Right lung (tissue), 5 donors: ENCODE data around the gene TCEANC2. TPM values are rescaled to one million over a fixed set of nuclear protein-coding genes. Genes with fewer than 3 reads are reported as not detected.

ENCODE experiments used
- DNase-seq, 2 donors: peaks; one replicate each; pipeline ENCODE4 v3.0.0-alpha.2; 2013
- polyA plus RNA-seq, 5 donors: library from polyadenylated mRNA; unstranded; fragments of 120-200 nt; gene quantifications; one replicate each; pipeline versions ENCODE4 v1.2.1 to v1.2.3, GENCODE V29; 2013; ENCODE audit warnings: inconsistent platforms in 1 of 5, low replicate concordance in 1 of 5; ENCODE audit not compliant: insufficient read length in 5 of 5, insufficient read depth in 1 of 5

Gene TCEANC2
- polyA plus RNA-seq, 5 donors, result 8.5 to 13.0 (median 11.9) TPM

DNA sequence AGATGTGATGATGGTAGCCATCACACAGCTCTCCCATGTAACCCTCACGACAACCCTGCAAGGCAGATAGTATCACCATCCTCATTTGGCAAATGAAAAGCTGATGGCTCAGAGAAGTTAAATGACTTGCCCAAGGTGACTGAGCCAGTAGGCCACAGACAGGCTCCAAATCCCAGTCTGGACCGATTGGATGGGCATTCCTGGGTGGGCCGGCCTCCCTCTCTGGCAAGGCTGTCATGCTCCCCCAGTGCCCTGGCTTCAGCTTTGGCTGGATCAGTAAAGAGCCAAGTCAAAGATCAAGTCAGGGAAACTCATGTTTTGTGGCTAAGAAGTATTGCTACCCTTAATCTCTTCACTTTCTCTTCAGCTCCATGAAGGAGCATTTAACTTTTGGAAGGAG lies 58.2 kb downstream of the TCEANC2 start:
- no peak for DNase-seq

DNA sequence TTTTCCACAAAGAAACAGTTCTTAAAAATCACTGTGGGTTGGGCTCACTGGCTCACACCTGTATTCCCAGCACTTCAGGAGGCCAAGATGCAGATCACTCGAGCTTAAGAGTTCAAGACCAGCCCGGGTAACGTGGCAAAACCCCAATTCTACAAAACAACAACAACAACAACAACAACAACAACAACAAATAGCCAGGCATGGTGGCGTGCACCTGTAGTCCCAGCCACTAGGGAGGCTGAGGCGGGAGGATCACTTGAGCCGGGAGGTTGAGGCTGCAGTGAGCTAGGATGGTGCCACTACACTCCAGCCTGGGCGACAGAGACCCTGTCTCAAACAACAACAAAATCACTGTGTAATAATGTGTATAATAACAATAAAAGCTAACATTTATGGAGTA lies 58.6 kb downstream of the TCEANC2 start:
- no peak for DNase-seq

DNA sequence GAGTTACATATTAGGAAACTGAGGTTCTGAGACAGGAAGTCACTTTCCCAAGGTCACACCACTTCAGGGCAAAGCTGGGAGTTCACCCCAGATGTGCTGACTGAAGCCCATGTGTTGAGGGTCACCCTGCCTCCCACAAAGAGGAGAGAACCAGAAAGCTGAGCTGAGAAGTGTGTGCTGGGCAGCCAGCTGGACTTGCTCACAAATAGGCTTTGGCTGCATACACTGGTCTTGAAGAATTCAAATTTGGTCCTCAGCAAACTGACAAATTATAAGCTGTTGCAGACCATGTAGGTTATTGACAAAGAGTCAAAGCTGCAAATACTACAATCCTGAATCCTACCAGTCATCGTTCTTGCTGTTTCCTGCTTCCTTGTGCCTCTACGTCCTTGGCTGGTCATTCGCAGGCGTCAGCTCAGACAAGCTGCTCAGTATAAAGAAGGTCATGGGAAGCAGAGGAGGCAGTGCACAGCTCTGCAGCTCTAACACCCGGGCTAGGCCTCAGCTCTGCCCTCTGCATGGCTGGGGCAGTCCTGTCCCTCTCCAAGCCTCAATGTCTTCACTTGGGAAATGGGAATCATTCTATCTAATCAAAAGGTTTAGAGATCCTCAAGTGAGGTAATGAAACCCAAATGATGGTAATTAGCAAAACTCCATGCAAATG lies 59.4 kb downstream of the TCEANC2 start:
- peak; percentile 43 to 52 for DNase-seq

DNA sequence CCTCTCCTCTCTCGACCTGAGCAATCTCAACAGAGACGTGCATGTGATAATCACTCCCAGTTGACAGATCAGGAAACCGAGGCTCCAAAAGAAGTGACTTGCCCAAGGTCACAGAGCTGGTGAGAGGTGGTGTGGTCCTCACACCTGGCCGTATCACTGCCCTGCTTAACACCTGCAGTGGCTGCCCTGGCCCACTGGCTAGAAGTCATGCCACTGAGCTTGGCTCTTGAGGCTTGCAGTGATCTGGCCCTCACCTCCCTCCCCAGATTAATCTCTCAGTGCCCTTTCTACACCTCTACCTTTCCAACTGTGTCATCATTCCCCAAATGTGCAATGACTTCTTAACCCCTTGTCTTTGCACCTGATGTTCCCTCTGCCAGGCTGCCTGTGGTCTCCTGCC lies 60.6 kb downstream of the TCEANC2 start:
- DNase-seq, result no peak

DNA sequence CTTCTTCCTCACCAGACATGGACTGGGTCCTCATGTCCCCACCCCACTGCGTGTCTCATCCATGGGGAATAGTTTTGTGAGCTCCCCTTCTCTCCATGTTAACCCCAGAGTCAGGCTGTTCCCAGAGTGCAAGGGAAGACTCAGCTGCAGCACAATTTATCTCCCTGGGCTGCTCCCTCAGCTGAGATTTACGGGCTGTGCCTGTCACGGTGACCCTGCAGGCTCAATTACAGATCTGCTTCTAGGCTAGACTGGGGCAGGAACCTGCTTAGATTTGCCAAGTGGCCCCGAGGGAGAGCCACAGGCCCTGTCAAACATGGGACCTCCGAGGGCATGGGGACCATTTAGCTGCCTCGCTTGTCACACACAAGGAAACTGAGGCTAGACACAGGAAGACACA lies 61.5 kb downstream of the TCEANC2 start:
- DNase-seq, result no peak

DNA sequence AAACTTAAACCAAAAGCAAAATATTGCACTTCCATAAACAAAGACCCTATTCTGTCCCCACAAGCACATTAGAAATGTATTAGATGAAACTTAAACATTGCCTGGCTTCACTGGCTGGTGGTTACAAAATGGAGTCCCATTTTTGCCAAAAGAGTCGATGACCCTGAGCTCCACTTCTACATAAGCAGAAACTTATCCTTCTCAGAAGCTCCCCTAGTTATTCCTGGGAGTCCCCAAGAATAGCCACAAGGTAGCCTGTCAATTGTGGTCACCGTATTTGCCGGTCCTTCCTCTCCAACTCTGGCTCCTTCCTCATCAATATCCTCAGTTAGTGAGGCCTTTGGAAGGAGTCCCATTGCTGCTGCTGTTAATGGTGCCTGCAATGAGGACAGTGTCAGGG lies 62.1 kb downstream of the TCEANC2 start:
- no peak for DNase-seq

DNA sequence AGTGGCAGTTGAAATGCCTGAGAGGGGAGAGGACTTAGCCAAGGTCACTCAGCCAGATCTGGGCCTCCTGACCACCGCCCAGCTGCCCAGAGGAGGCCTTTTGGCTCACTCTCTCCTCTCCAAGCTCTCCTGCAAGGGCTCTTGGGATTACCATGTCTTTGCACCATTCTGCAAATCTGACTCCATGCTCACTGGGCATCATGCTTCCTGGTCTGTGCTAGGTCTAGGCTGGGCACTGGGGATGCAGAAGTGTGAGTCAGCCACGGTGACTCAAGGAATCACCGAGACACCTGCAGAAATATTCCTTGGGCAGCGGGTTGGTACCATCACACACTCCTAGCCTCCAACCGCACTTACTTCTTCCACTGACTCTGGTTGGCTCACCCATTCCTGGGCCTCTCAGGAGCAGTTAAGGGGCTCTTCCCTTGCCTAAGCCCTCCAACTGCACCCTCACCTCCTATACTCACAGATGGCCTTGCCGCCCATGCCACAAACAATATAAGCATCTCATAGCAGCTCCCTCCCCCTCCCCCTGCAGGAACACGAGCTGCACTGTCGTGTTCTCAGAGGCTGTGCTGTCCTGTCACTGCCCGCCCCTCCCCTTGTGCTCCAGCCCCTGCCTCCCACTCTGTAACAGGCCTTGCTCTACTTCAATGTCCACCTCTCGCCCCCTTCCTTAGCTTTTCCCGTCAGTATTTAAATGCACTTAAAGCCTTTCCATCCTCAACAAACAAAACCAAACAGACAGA lies 64.6 kb downstream of the TCEANC2 start:
- no peak for DNase-seq

DNA sequence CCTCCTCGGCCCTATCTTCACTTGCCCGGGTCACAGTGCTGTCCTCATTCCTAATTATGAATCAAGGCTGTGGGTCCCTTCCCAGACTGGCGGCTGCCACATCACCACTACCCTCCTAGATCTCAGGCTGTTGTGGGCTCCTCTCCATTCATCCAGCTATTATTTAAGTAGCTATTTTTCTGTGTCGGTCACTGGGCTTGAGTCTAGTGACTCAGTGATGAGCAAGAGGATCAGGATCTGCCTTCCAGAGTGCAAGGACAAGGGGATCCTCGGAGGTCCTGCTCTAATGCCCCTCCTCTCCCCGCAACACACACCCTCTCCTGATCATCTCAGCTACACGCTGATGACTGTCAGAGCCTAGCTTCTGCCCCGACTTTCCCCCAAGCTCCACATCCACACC lies 65.3 kb downstream of the TCEANC2 start:
- no peak for DNase-seq

DNA sequence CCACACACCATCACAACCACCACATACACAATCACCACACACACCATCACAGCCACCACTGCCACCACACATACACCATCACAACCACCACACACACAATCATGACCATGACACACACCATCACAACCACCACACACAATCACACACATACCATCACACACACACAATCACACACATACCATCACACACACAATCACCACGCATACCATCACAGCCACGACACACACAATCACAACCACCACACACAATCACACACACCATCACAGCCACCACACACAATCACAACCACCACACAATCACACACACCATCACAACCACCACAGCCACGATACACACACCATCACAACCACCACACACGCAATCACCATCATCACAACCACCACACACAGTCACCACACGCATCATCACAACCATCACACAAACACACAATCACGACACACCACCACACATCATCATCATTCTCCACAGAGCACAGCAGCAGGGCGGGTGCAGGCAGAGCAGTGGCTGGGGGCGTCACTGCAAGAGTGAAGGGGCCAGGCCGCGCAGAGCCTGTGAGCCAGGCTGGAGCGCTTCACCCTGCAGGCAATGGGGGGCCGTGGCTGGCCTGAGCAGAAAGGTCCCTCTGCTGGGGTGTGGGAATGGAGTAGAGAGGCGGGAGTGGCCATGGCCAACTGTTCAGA lies 66.8 kb downstream of the TCEANC2 start:
- no peak for DNase-seq

DNA sequence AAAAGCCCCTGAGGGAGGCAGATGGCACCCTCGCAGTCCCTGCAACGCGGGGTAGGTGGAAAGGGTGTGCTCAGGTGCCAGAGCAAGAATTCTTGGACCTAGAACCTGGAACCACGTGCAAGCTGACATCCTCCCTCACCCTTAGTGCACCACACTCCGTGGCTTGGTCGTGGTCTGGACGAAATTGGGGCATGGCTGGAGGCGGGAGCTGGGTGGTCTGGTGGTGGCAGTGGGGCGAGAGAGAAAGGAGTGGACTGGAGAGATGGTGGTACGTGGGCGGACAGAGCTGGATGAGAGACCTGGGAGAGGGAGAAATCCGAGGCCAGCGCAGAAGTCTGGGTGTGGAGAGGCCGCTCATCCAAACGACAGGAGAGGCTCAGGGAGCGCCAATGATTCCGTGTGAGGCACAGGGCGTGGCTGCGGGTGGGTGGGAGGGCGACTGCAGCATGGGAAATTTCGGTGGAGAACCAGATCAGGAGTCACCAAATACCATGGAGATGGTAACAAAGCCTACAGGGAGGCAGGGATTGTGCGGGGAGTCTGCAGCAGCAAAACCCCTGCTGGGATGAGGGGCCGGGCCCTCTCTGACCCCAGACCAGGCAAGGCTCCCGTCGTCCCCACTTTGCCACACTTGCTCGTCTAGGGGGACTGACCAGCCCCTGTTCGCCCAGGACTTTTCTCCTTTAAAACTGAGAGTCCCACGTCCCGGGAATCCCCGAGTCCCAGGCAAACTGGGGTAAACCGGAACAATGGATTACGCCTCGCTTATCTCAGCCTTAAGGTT lies 67.5 kb downstream of the TCEANC2 start:
- no peak for DNase-seq

DNA sequence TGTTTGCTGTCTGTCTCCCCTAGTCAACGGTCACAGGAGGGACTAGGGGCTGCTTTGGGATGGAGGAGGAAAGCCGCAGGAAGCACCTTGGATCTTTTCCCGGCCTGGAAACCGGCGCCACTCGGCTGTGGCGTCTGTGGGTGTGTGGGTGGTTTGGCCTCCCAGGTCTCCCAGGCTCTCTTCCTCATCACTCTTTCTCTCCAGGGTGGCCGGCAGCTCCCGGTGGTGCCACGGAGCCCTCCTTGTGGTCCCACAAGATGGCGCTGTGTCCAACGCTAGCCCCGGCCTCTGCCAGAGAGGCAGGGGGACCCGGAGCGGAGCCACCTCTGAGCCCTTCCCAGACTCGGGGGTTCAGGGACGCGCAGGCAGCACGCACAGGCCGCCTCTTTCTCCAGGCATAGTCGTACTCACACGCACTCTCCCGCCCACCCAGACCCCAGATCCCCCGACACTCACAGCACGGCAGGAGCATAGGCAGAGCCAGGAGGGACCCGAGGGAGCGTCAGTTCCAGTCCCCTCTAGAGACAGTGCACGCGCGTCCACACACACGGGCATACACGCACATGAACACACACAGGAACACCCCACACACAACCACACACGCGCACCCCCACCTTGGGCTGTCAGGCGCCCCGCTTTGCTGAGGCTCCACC lies 68.2 kb downstream of the TCEANC2 start:
- peak; percentile 71 to 80 for DNase-seq

DNA sequence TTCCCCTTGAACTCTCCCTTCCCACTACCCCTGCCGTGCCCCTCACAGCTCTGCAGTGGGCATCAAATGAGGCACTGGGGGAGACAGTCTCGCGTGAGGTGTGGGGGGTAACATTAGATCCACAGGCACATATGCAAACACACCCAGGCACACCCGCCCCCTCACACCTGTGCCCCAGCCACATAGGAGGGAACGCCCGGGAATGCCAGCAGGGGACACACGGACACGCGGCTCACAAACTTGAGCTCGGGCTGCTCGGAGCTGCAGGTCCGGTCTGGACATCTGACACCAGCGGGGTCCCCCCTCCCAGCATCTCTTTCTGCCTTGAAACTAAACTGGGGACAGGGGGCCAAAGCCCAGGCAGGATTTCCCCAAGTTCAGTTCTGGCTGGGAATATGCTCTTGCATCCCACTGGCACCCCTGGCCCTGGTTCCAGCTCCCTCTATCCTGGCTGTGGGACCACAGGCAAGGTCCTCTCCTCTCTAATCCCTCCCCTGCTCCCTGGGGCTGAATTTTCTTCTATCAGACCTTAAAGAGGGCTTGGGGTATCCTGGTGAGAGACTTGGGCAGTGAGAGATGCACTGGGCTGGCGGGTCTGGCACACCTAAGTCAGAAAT lies 68.8 kb downstream of the TCEANC2 start:
- DNase-seq, result no peak

DNA sequence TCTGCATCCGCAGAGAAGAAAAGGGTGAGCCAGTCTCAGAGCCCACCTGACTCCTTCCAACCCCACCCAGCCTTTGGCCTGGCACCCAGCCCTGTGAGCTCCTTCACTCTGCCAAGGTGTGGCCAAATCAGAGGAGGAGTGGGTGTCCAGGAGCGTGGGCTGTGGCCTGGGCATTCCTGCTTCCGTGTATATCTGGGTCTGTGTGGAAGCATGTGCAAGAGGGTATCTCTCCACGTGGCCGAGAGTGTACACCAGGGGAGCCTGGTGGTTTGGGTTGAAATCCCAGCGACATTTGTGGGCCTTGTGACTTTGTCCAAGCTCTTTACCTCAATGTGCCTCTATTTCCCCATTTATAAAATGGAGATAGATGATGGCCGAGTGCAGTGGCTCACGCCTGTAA lies 69.6 kb downstream of the TCEANC2 start:
- no peak for DNase-seq

DNA sequence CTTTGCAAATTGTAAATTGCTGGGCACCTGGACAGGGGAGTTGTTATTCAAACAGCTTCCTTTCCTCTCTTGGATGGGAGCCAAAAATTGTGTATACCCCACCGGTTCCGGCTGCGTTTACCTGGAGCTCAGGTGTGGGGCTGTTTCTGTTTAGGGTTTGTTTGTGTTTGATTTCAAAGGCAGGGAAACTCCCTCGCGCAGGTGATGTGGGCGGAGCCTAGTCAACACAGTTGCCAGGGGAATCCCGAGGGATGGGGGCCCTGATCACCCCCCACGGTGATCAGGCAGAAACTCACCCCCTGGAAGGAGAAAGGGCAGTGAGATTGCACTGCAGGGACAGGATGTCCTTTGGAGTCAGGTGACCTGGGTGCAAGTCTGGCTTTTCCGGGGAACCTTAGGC lies 71.1 kb downstream of the TCEANC2 start:
- no peak for DNase-seq

DNA sequence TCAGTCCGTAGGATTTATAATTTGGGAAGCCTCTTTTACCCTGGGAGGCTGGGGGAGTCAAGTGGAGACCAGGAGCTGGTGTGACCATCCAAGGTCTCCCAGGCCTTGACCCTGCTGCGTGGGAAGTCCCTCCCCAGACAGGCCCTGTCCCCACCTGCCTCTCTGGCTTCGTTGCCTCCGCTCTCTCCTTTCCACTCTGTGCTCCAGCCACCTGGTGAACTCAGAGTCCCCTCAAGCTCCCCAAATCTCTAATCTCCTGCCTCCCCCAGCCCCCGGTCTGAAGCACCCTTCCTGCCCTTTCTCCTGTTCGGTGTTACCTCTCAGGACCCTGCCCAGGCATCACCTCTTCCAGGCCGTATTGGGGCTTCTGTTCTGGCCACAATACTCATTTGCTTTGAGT lies 71.5 kb downstream of the TCEANC2 start:
- no peak for DNase-seq

DNA sequence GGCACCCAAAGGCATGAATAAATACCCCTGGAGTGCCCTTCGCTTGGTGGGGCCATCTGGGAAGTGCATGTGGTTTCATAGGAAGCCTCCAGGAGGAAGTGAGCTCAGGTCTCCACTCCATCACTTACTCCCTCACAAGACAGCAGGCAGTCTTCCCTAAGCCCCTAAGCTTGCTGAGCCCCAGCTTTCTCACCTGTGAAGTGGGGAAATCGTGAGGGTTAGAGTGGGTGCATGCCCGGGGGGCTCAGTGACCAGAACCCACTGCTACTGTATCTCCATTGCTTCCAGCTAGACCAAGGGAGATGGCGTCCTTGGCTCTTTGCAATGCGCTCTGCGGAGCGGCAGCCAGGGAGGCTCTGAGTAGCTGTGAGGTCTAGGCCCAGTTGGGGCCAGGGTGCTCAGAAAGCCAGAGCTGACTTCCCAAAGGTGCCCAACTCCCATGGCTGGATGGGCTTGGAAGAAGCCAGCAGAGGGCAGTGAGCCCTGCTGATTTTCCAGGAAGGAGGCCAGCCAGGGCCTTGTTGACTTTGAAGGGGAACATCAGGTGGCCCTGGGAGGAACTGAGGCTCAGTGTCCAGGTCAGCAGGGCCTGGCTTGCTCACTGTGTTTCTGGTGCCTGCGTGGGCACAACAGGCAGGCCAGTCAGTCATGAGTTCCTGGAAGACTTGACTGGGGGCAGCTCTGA lies 72.1 kb downstream of the TCEANC2 start:
- DNase-seq, result no peak

DNA sequence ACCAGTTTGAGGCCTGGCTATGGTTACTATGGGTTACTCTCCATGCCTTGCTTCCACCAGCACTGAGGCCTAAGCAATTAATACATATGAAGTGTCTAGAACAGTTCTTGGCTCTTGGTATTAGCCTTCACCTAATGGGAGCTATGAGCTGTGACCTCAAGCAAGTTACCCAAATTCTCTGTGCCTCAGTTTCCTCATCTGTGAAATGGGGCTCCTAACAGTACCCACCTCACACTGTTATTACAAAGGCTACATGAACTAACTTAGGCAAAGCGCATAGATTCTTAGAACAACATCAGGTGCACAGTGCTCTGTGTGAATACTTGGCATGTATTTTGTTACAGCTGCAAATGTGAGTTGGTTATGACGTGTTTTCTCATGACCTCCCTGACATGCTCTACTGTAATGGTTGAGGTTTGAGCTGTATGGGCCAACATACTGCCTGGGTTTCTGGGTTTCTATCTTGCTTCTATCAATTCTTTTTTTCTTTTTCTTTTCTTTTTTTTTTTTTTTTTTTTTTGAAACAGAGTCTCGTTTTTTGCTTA lies 72.9 kb downstream of the TCEANC2 start:
- DNase-seq, result no peak

DNA sequence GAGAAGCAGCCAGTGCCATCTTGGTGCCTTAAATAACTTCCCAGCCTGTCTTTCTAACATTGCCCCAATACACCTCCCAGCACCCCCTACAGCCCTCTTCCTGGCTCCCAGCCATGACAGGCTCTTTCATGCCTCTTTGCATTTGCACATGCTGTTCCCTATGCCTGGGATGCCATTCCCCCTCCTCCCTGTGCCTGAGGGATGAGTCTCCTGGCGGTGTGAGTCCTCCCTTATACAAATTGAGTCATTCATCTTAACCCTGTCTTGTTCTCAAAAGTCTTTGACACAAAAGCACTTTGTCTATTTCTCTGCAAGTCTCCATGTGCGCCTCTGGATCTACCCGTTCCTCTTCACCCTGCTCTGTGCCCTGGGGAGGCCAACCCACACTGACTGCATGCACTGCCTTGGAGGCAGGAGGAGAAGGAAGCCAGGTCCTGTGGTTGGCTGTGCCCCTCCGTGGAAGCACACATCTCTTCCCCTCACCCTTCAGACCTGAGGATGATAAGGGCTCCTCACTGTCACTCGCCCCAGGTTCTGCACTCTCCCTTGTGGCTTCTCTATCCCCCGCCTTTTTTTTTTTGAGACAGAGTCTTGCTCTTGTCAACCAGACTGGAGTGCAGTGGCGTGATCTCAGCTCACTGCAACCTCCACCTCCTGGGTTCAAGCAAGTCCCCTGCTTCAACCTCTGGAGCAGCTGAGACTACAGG lies 74.3 kb downstream of the TCEANC2 start:
- no peak for DNase-seq

DNA sequence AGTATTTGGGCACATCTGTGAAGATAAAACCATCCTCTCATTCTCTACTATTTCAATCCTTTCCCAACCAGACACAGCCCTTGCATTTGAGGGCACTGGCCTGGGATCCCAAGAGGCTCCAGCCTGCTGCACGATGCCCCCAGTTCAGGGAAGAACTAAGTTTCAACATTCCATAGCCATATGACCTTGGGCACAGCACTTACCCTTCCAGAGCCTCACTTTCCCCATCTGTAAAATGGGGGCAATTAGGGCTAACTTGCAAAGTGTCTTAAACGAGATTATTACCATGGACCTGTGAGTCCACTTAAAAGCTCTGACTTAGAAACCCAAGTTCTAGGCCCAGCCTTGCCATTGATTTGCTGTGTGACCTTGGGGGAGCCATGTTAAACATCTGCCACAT lies 76.5 kb downstream of the TCEANC2 start:
- DNase-seq, result no peak

DNA sequence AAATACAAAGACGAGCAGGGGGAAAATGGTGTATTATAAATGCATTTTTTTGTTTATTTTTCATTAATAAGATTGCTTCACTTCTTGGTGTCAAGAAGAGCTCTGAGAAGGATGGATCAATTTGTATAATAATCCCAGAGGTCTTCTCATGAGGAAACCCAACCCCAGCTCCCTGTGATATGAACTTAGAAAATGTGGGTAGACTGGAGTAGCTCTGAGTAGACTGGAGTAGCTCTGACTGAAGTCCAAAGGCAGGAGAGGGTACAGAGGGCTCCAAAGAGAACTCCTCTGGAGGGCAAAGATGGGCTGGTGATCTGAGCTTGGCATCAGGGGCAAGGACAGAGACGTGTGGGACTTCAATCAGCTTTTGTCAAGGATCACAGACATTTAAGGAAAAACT lies 78.0 kb downstream of the TCEANC2 start:
- no peak for DNase-seq
